IMR-90 (cell line): ENCODE measurements around the gene POLR2M. TPM values are rescaled to one million over a fixed set of nuclear protein-coding genes. Genes with fewer than 3 reads are reported as not detected.

Experiments used
- ATAC-seq: fragments of 200-7000 bp; cut with Tn5 transposase; 2 replicates; pipeline ENCODE4 v1.9.1; 2020; ENCODE audit warnings: low read depth, mild to moderate bottlenecking, moderate library complexity
- BruUV-seq: library from RNA; stranded (reverse); fragments of 400-500 nt; replicated peaks from 2 replicates; lab custom pipeline; 2021; lab: Mats Ljungman, UMichigan
- CTCF ChIA-PET: fragments of 300-600 bp; formaldehyde crosslinking; extraction: SDS; loops from one replicate; lab custom pipeline; 2021; ENCODE audit warnings: antibody characterized with exemption; lab: Yijun Ruan, JAX
- POLR2A ChIA-PET: fragments of 300-600 bp; sonication (Branson Sonifier 250); formaldehyde crosslinking; loops from one replicate; lab custom pipeline; 2022; ENCODE audit warnings: antibody characterized with exemption; ENCODE audit not compliant: unreplicated experiment; lab: Charles Lee
- DNase-seq: peaks from one replicate; pipeline ENCODE4 v3.0.0; 2013
- H2AFZ ChIP-seq: replicated peaks from 2 replicates; pipeline ENCODE3; 2013; ENCODE audit warnings: low read length, mild to moderate bottlenecking; ENCODE audit not compliant: poor library complexity
- H2AK5ac ChIP-seq: 2 replicates; pipeline ENCODE4 v1.6.1; 2013; ENCODE audit warnings: low read depth, low read length, inconsistent platforms
- H2AK9ac ChIP-seq: replicated peaks from 2 replicates; pipeline ENCODE3; 2013; ENCODE audit warnings: mild to moderate bottlenecking, low read depth, low read length, moderate library complexity; ENCODE audit not compliant: poor library complexity
- H2BK120ac ChIP-seq: 2 replicates; pipeline ENCODE4 v1.6.1; 2013; ENCODE audit warnings: low read depth, low read length, inconsistent platforms
- H2BK15ac ChIP-seq: 3 replicates; pipeline ENCODE4 v1.6.1; 2013; ENCODE audit warnings: low read depth, low read length, inconsistent platforms
- H2BK20ac ChIP-seq: 2 replicates; pipeline ENCODE4 v1.6.1; 2013; ENCODE audit warnings: low read depth, mild to moderate bottlenecking, inconsistent platforms, low read length, moderate library complexity
- H2BK5ac ChIP-seq: 2 replicates; pipeline ENCODE4 v1.6.1; 2013; ENCODE audit warnings: mild to moderate bottlenecking, low read depth, low read length, inconsistent platforms; ENCODE audit not compliant: poor library complexity, severe bottlenecking
- H3K14ac ChIP-seq: replicated peaks from 2 replicates; pipeline ENCODE4 v1.6.1; 2013; ENCODE audit warnings: low read depth, low read length, inconsistent platforms
- H3K18ac ChIP-seq: 2 replicates; pipeline ENCODE4 v1.6.1; 2013; ENCODE audit warnings: low read depth, low read length, control low read depth
- H3K23ac ChIP-seq: 2 replicates; pipeline ENCODE4 v1.6.1; 2013; ENCODE audit warnings: low read depth, low read length, inconsistent platforms
- H3K27ac ChIP-seq: 2 replicates; pipeline ENCODE4 v1.5.1; 2013; ENCODE audit warnings: mild to moderate bottlenecking, control low read depth, low read length; ENCODE audit not compliant: insufficient read depth
- H3K27me3 ChIP-seq: 2 replicates; pipeline ENCODE4 v1.6.1; 2013; ENCODE audit warnings: low read length; ENCODE audit not compliant: control insufficient read depth, insufficient read depth
- H3K36me3 ChIP-seq: 2 replicates; pipeline ENCODE4 v1.6.1; 2013; ENCODE audit warnings: low read length, mixed read lengths; ENCODE audit not compliant: control insufficient read depth, insufficient read depth
- H3K4ac ChIP-seq: 2 replicates; pipeline ENCODE4 v1.6.1; 2013; ENCODE audit warnings: low read depth, low read length, inconsistent platforms
- H3K4me1 ChIP-seq: 2 replicates; pipeline ENCODE4 v1.6.1; 2013; ENCODE audit warnings: low read length, mixed read lengths; ENCODE audit not compliant: control insufficient read depth, insufficient read depth
- H3K4me2 ChIP-seq: 2 replicates; pipeline ENCODE4 v1.6.1; 2013; ENCODE audit warnings: low read depth, mild to moderate bottlenecking, control low read depth, low read length, moderate library complexity
- H3K4me3 ChIP-seq: 2 replicates; pipeline ENCODE4 v1.5.1; 2013; ENCODE audit warnings: low read depth, mild to moderate bottlenecking, control low read depth, low read length, moderate library complexity; ENCODE audit not compliant: insufficient read depth
- H3K56ac ChIP-seq: 2 replicates; pipeline ENCODE4 v1.6.1; 2013; ENCODE audit warnings: low read length, inconsistent platforms; ENCODE audit not compliant: insufficient read depth; ENCODE audit errors: extremely low read depth
- H3K79me1 ChIP-seq, 2 experiments: 2 replicates each; pipeline ENCODE4 v1.6.1; 2013; ENCODE audit warnings: low read length in 2 of 2, inconsistent platforms in 1 of 2, low read depth in 1 of 2
- H3K9ac ChIP-seq: 2 replicates; pipeline ENCODE4 v1.6.1; 2013; ENCODE audit warnings: low read depth, low read length, control low read depth
- H3K9me1 ChIP-seq: 2 replicates; pipeline ENCODE4 v1.6.1; 2013; ENCODE audit warnings: low read length, inconsistent platforms; ENCODE audit not compliant: insufficient read depth
- H3K9me3 ChIP-seq: 2 replicates; pipeline ENCODE4 v1.6.1; 2013; ENCODE audit warnings: low read length; ENCODE audit not compliant: control insufficient read depth, insufficient read depth
- H4K20me1 ChIP-seq: 2 replicates; pipeline ENCODE4 v1.6.1; 2013; ENCODE audit warnings: low read length, inconsistent platforms; ENCODE audit not compliant: insufficient read depth
- H4K5ac ChIP-seq: 2 replicates; pipeline ENCODE4 v1.6.1; 2013; ENCODE audit warnings: mild to moderate bottlenecking, low read depth, low read length, control low read depth
- H4K8ac ChIP-seq, 2 experiments: 2 replicates each; pipeline ENCODE4 v1.6.1; 2013; ENCODE audit warnings: low read depth in 2 of 2, low read length in 2 of 2, control low read depth in 1 of 2, inconsistent platforms in 1 of 2
- H4K91ac ChIP-seq: 2 replicates; pipeline ENCODE4 v1.6.1; 2013; ENCODE audit warnings: low read depth, low read length, inconsistent platforms; ENCODE audit not compliant: insufficient read depth
- BHLHE40 ChIP-seq: fragments of 150-350 bp; IDR thresholded peaks from 2 replicates; pipeline ENCODE4 v1.6.1; 2016; ENCODE audit warnings: mild to moderate bottlenecking, low read depth, low read length
- CHD1 ChIP-seq: IDR thresholded peaks from 2 replicates; pipeline ENCODE4 v1.6.1; 2012; ENCODE audit warnings: low read depth, low read length, improper control_type of control experiment
- CTCF ChIP-seq: conservative IDR thresholded peaks from 2 replicates; pipeline ENCODE4 v1.5.1; 2012; ENCODE audit warnings: mild to moderate bottlenecking, low read depth, low read length, improper control_type of control experiment
- ELK1 ChIP-seq: fragments of 150-350 bp; IDR thresholded peaks from 2 replicates; pipeline ENCODE4 v1.6.1; 2016; ENCODE audit warnings: low read depth, mild to moderate bottlenecking, low read length, moderate library complexity, borderline replicate concordance
- FOS ChIP-seq: fragments of 150-350 bp; IDR thresholded peaks from 2 replicates; pipeline ENCODE4 v1.6.1; 2016; ENCODE audit warnings: low read depth, low read length
- MAFK ChIP-seq: IDR thresholded peaks from 2 replicates; pipeline ENCODE4 v1.6.1; 2012; ENCODE audit warnings: low read depth, low read length, improper control_type of control experiment
- MAZ ChIP-seq: IDR thresholded peaks from 2 replicates; pipeline ENCODE4 v1.6.1; 2012; ENCODE audit warnings: low read depth, mild to moderate bottlenecking, low read length, improper control_type of control experiment, moderate library complexity, borderline replicate concordance
- MXI1 ChIP-seq: IDR thresholded peaks from 2 replicates; pipeline ENCODE4 v1.6.1; 2012; ENCODE audit warnings: low read depth, mild to moderate bottlenecking, low read length, moderate library complexity, borderline replicate concordance
- NFE2L2 ChIP-seq: fragments of 150-350 bp; IDR thresholded peaks from 2 replicates; pipeline ENCODE4 v1.6.1; 2016; ENCODE audit warnings: low read depth, mild to moderate bottlenecking, low read length
- POLR2A ChIP-seq: IDR thresholded peaks from 2 replicates; pipeline ENCODE4 v1.6.1; 2012; ENCODE audit warnings: mild to moderate bottlenecking, low read depth, low read length
- RCOR1 ChIP-seq: IDR thresholded peaks from 2 replicates; pipeline ENCODE4 v1.6.1; 2012; ENCODE audit warnings: mild to moderate bottlenecking, low read length, improper control_type of control experiment; ENCODE audit not compliant: insufficient replicate concordance
- SMC3 ChIP-seq: fragments of 150-350 bp; IDR thresholded peaks from 2 replicates; pipeline ENCODE4 v1.6.1; 2016; ENCODE audit warnings: low read depth, mild to moderate bottlenecking, antibody characterized with exemption, low read length, moderate library complexity
- WGBS, 2 experiments: methylation state at CpG; one replicate each; pipeline versions ENCODE4 v1.1.5 to v1.1.7; 2013; ENCODE audit warnings: missing lambda C conversion rate in 2 of 2; ENCODE audit not compliant: insufficient read length in 1 of 2; ENCODE audit errors: extremely low coverage in 2 of 2; 5-methylcytosine and 5-hydroxymethylcytosine counted together
- dilution Hi-C: fragments of 300-500 bp; cut with HindIII; formaldehyde crosslinking; loops from one replicate; pipeline ENCODE4 v1.14.3; 2018; ENCODE audit warnings: low sequenced_read_pairs; ENCODE audit not compliant: unreplicated experiment
- in situ Hi-C: fragments of 300-500 bp; cut with MboI; formaldehyde crosslinking; loops from 3 replicates; pipeline ENCODE4 v1.14.3; 2019; ENCODE audit warnings: low sequenced_read_pairs, inconsistent platforms, mixed read lengths
- intact Hi-C: fragments of 100-400 bp; cut with micrococcal nuclease; formaldehyde crosslinking; loops from 2 replicates; pipeline ENCODE4 v1.10.0; 2022
- polyA plus RNA-seq, 3 experiments: library from polyadenylated mRNA; depleted of rRNA; stranded (reverse); fragments of >200 nt; gene quantifications; 2 replicates each; pipeline ENCODE4 v1.2.3, GENCODE V29; 2012; ENCODE audit warnings: low replicate concordance in 1 of 3
- total RNA-seq: library from RNA; depleted of rRNA; stranded (reverse); fragments of >200 nt; gene quantifications from 2 replicates; pipeline ENCODE4 v1.2.3, GENCODE V29; 2012

POLR2M gene
- total and polyA plus RNA-seq, 2 of the 4 experiments (the other 2 are of a cell fraction) = 60.8 to 117 TPM

- H4K91ac ChIP-seq = no peak overlapping the region
- no peak overlapping the region for H3K9ac ChIP-seq
- no peak overlapping the region for H3K4ac ChIP-seq
- no peak overlapping the region for H4K5ac ChIP-seq
- dilution Hi-C loops = no loop called here
- no peak overlapping the region for H4K8ac ChIP-seq
- H4K20me1 ChIP-seq = no peaks in the 10 kb centered on the region
- CTCF ChIA-PET = no interaction called here
- H3K9me3 ChIP-seq = no peaks in the 10 kb centered on the region
- WGBS, 2 experiments = 100% methylated on average over 1 of the region's 4 CpGs; no CpG with 5 or more reads in 1 of the 2 experiments
- H3K9me1 ChIP-seq = no peaks in the 10 kb centered on the region
- no peak overlapping the region for H2BK120ac ChIP-seq
- no peak overlapping the region for H3K23ac ChIP-seq
- no peak overlapping the region for H3K4me3 ChIP-seq
- H2BK20ac ChIP-seq = no peak overlapping the region
- in situ Hi-C loops = no loop called here
- no peak overlapping the region for H3K18ac ChIP-seq
- H3K56ac ChIP-seq = no peak overlapping the region
- H2BK15ac ChIP-seq = no peak overlapping the region
- no peaks in the 10 kb centered on the region for H3K4me1 ChIP-seq
- TF ChIP-seq BHLHE40 (no peak), SMC3 (no peak), FOS (no peak), POLR2A (no peak), ELK1 (no peak), MAZ (no peak), CHD1 (no peak), RCOR1 (no peak), MAFK (no peak), CTCF (no peak), NFE2L2 (no peak), MXI1 (no peak)
- no peaks in the 10 kb centered on the region for H3K79me1 ChIP-seq
- no peak overlapping the region for H3K14ac ChIP-seq
- no peak overlapping the region for H3K4me2 ChIP-seq
- no peak overlapping the region for H2BK5ac ChIP-seq
- intact Hi-C loops = no loop called here
- ATAC-seq (no peak), DNase-seq (no peak)
- no peaks in the 10 kb centered on the region; the same call in 1 of the 2 replicates for H3K27me3 ChIP-seq
- H3K27ac ChIP-seq = no peak overlapping the region
- H2AK5ac ChIP-seq = no peak overlapping the region
- BruUV-seq = no TSS peak
- POLR2A ChIA-PET = no interaction called here
- H3K36me3 ChIP-seq = no peaks in the 10 kb centered on the region
- no peak overlapping the region for H2AK9ac ChIP-seq
- H2AFZ ChIP-seq = no peak overlapping the region
Observed at GRCh38 chr15:57735891-57736290, 29.4 kb downstream of the POLR2M start.
